GM12864 (cell line): Measurements from ENCODE around the gene RBBP4.
"Not testable (repeated sequence)": the region's sequence is repeated elsewhere in the genome, so short reads cannot be mapped to it uniquely, and the experiment has no call there.

Experiments
- DNase-seq: peaks from one replicate; pipeline ENCODE4 v3.0.0-alpha.2; 2011; ENCODE audit warnings: low read depth
- H3K4me3 ChIP-seq: 2 replicates; pipeline ENCODE4 v1.5.1; 2011; ENCODE audit warnings: mild to moderate bottlenecking, low read depth, low read length, control low read depth
- TF ChIP-seq, protein P1 (sequence below): IDR thresholded peaks from 2 replicates; pipeline ENCODE4 v1.5.1; 2011; ENCODE audit warnings: low read depth, mild to moderate bottlenecking, moderate library complexity, low read length, control low read depth, inconsistent platforms; ENCODE audit errors: missing control alignments

Gene RBBP4

DNA sequence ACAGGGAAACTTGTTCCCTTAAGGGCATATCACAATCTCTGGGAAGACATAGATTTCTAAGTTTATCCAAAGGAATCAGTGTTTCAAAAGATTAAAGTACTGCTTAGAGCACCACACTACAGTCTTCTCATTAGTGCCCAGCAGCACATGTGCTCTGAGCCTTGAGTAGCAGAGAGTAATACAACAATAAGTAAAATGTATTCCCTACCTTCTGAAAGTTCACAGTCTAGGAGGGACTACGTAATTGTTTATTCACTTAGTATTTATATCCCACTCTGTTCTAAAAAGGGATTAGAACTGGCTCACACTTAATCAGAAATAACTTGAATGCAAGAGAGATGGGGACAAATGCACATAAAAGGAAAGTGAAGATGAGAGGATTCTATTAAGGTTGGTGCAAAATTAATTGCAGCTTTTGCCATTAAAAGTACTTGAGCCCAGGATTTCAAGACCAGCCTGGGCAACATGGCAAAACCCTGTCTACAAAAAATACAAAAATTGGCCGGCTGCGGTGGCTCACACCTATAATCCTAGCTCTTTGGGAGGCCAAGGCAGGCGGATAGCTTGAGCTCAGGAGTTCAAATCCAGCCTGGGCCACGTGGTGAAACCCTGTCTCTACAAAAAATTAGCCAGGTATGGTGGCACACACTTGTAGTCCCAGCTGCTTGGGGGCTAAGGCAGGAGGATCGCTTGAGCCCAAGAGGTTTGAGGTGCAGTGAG lies 42.6 kb downstream of the RBBP4 start:
- no peak overlapping the region for H3K4me3 ChIP-seq
- TF ChIP-seq, protein P1, sequence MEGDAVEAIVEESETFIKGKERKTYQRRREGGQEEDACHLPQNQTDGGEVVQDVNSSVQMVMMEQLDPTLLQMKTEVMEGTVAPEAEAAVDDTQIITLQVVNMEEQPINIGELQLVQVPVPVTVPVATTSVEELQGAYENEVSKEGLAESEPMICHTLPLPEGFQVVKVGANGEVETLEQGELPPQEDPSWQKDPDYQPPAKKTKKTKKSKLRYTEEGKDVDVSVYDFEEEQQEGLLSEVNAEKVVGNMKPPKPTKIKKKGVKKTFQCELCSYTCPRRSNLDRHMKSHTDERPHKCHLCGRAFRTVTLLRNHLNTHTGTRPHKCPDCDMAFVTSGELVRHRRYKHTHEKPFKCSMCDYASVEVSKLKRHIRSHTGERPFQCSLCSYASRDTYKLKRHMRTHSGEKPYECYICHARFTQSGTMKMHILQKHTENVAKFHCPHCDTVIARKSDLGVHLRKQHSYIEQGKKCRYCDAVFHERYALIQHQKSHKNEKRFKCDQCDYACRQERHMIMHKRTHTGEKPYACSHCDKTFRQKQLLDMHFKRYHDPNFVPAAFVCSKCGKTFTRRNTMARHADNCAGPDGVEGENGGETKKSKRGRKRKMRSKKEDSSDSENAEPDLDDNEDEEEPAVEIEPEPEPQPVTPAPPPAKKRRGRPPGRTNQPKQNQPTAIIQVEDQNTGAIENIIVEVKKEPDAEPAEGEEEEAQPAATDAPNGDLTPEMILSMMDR, result no peak
- no peak for DNase-seq

DNA sequence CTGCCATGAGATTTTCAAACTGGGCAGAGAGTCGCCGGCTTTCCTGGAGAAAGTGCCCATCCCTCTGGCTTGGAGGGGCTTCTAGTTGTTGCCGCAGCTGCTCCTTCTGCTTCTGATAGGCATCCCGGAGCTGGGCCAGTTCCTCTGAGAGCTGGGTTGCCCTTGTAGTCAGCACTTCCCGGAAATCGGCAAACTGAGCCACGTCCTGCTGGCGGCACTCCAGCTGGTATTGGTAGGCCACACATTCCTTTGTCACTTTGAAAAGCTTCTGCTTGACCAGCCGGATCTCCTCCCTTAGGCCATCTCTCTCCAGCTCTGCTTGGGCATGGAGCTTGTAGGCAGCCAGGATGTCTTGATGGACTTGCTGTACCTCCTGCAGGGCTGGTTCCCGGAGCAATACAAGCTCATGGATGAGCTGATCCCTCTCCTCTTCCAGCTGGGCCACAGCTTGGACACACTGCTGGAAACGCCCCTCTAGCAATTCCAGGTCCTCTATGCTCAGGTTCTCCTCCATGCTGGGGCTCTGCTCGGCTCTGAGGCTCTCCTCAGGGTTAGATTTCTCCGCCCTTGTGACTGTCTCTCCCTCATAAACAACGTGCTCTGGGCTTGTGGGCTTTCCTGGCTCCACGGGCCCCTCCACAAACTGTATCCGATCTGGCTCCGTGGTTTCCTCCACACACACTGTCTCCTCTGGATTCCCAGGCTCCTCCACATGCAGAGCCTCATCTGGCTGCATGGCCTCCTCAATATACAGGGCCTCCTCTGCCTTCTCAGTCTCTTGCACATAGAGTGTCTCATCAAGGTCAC lies 44.3 kb downstream of the RBBP4 start:
- no peak for DNase-seq
- no peak overlapping the region for H3K4me3 ChIP-seq

DNA sequence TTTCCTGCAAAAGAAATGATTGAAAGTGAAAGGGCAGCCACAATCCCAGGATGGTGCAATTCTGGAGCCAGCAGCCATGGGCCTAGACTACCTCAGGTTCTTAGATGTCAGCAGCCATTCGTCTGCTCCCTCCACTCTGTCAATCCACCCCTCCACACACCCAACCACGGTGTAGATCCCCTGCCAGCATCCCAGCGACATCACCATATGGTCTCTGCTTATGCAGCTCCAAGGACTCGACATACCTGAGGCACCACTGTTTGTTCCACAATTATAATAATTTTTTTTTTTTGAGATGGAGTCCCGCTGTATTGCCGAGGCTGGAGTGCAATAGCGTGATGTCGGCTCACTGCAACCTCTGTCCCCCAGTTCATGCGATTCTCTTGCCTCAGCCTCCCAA lies 45.0 kb downstream of the RBBP4 start:
- TF ChIP-seq, protein P1, result no peak
- no peak overlapping the region for H3K4me3 ChIP-seq
- DNase-seq, result no peak

More for the DNA sequence above, 44.3 kb downstream of the RBBP4 start:
- TF ChIP-seq, protein P1, result no peak

DNA sequence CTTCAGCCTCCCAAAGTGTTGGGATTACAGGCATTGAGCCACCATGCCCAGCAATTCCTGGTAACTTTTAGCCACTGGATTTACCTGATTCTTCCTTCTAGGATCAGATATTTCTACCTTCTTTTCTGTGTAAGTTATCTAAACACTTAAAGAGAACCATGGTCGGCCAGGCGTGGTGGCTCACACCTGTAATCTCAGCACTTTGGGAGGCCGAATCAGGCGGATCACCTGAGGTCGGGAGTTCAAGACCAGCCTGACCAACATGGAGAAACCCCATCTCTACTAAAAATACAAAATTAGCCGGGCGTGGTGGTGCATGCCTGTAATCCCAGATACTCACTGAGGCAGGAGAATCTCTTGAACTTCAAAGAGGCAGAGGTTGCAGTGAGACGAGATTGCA lies 46.0 kb downstream of the RBBP4 start:
- H3K4me3 ChIP-seq, DNase-seq: not testable (repeated sequence)

DNA sequence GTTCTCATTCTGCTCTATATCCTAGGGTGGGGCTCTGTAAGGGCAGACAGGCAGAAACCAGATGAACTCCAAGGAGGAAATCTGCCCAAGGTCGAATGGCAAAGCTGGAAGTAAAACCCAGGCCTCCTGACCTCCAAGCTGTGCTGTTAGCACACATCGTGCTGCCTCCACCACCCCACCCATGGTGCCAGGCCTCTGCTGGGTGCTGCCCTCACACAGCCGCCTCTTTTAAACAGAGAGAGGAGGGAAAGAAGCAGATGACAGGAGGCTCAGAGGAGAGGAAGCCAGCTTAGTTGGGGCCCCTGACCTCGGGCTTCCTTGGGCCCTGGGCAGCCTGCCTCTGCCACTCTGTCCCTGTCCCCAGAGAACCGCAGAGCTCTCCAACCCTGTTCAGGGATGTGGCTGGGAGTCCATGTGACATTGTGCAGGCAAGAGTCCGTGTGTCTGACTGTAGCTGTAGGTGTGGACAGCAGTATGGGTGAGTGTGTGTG lies 50.5 kb downstream of the RBBP4 start:
- DNase-seq, result no peak
- no peak overlapping the region for H3K4me3 ChIP-seq
- TF ChIP-seq, protein P1, result no peak

DNA sequence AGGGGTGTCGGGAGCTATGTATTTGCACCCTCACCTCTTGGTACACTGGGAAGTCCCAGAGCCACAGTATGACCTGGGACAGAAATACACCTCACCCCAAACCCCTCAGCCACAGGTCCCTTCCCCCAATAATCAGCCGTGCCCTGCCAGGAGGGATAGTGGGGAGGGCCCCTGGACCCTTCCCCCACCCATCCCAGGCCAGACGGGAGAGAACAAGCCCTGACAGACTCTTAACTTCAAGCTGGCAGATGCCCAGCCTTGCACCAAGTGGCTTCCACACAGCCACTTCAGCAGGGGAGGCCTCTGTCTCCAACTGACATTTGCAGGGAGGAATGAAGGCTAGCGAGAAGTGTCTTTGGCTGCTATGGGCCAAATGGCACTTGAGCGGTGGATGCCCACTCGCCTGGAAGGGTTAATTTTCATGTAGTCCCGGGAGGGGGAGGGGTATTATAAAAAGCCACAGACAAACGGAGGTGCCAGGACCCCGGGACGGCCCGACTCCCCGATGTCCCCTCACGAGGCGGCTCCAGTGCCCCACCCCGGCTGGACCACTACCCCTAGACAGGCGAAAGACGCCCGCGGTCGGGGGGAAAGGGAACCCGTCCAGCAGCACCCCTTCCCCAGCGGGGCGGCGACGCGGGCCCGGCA lies 51.1 kb downstream of the RBBP4 start:
- H3K4me3 ChIP-seq, result no peak overlapping the region
- no peak for DNase-seq
- TF ChIP-seq, protein P1, result no peak
